ENCODE measurements around the gene PPARG. TPM values are rescaled to one million over a fixed set of nuclear protein-coding genes. Genes with fewer than 3 reads are reported as not detected.

The PPARG gene
- total and polyA plus RNA-seq, 2 of the 13 experiments (the other 11 are each of a cell fraction or from before 2014, with no cell fraction given), result 13.9 to 58.3 TPM

- peak; percentile 86; the same call in 1 of the 2 replicates for TF ChIP-seq STAT6 (CRISPR knock-in tag; IDR thresholded peaks at IDR 0.05; ENCODE audit: borderline replicate concordance)
- no peak for TF ChIP-seq ATF5 (CRISPR knock-in tag; IDR thresholded peaks at IDR 0.05; ENCODE audit: low read depth)
- 0 out of 2 replicates have a peak, but pooled peaks have one; percentile 44 for TF ChIP-seq ZNF704 (CRISPR knock-in tag; IDR thresholded peaks at IDR 0.05; ENCODE audit: borderline replicate concordance)
- no peak for TF ChIP-seq RBM22 (optimal IDR thresholded peaks at IDR 0.05; ENCODE audit: low read length)
- TF ChIP-seq ZNF10 (CRISPR knock-in tag; IDR thresholded peaks at IDR 0.05; ENCODE audit: borderline replicate concordance, low read depth), result no peak
- TF ChIP-seq ZNF24 (IDR thresholded peaks at IDR 0.05), result no peak
- TF ChIP-seq CENPBD1 (CRISPR knock-in tag; IDR thresholded peaks at IDR 0.05; ENCODE audit: borderline replicate concordance, low read depth), result no peak
- TF ChIP-seq ZNF441 (CRISPR knock-in tag; IDR thresholded peaks at IDR 0.05; ENCODE audit: borderline replicate concordance), result no peak; the same call in 1 of the 2 replicates
- TF ChIP-seq MIXL1 (CRISPR knock-in tag; IDR thresholded peaks at IDR 0.05), result peak; percentile 91
- TF ChIP-seq ZNF569 (CRISPR knock-in tag; IDR thresholded peaks at IDR 0.05; ENCODE audit: borderline replicate concordance), result no peak
- peak; percentile 55; the same call in 1 of the 2 replicates for TF ChIP-seq ZNF567 (CRISPR knock-in tag; IDR thresholded peaks at IDR 0.05; ENCODE audit: borderline replicate concordance)
- 0 out of 2 replicates have a peak, but pooled peaks have one; percentile 77 for TF ChIP-seq DNMT3B (CRISPR knock-in tag; conservative IDR thresholded peaks at IDR 0.05)
- TF ChIP-seq MXD3 (CRISPR knock-in tag; IDR thresholded peaks at IDR 0.05), result 0 out of 2 replicates have a peak, but pooled peaks have one; percentile 32
- TF ChIP-seq ATF2 (CRISPR knock-in tag; IDR thresholded peaks at IDR 0.05), result peak; percentile 96
- peak; percentile 96 for TF ChIP-seq HNF4A (CRISPR knock-in tag; IDR thresholded peaks at IDR 0.05)
- peak; percentile 91; the same call in 1 of the 2 replicates for TF ChIP-seq TRAFD1 (CRISPR knock-in tag; IDR thresholded peaks at IDR 0.05; ENCODE audit: borderline replicate concordance)
- peak; percentile 83; the same call in 1 of the 2 replicates for TF ChIP-seq ZBTB37 (CRISPR knock-in tag; IDR thresholded peaks at IDR 0.05)
These were observed 116.8 kb downstream of the PPARG start (continued) for GRCh38 chr3:12405432-12406272.

Measured in HepG2 (cell line).